GM23338 (cell line): ENCODE measurements around the gene PAXX. TPM values are rescaled to one million over a fixed set of nuclear protein-coding genes. Genes with fewer than 3 reads are reported as not detected.

Source experiments
- ATAC-seq: fragments of 200-7000 bp; cut with Tn5 transposase; 3 replicates; pipeline ENCODE4 v1.9.1; 2020
- DNase-seq: peaks from one replicate; pipeline ENCODE4 v3.0.0-alpha.2; 2015; ENCODE audit warnings: low spot score
- H2AFZ ChIP-seq: fragments of 200-600 bp; sonication (generic); 2 replicates; pipeline ENCODE4 v1.8.0; 2016; ENCODE audit warnings: antibody characterized with exemption, mild to moderate bottlenecking, moderate library complexity
- H3F3A ChIP-seq: fragments of 200-600 bp; sonication (generic); replicated peaks from 2 replicates; pipeline ENCODE4 v1.8.0; 2017; ENCODE audit warnings: antibody characterized with exemption, mixed run types, low read depth
- H3K27ac ChIP-seq: fragments of 200-600 bp; sonication (generic); 2 replicates; pipeline ENCODE4 v1.6.1; 2016; ENCODE audit warnings: low read depth
- H3K27me3 ChIP-seq: fragments of 200-600 bp; sonication (generic); 2 replicates; pipeline ENCODE4 v1.8.0; 2016; ENCODE audit warnings: mild to moderate bottlenecking, mixed run types, moderate library complexity; ENCODE audit not compliant: insufficient read depth
- H3K36me3 ChIP-seq: fragments of 200-600 bp; sonication (generic); 2 replicates; pipeline ENCODE4 v1.8.0; 2016; ENCODE audit warnings: mild to moderate bottlenecking; ENCODE audit not compliant: insufficient read depth
- H3K4me1 ChIP-seq: fragments of 200-600 bp; sonication (generic); 2 replicates; pipeline ENCODE4 v1.8.0; 2016; ENCODE audit warnings: mild to moderate bottlenecking, moderate library complexity; ENCODE audit not compliant: insufficient read depth
- H3K4me2 ChIP-seq: fragments of 200-600 bp; sonication (generic); 2 replicates; pipeline ENCODE4 v1.7.1; 2017; ENCODE audit warnings: mixed run types
- H3K4me3 ChIP-seq: fragments of 200-600 bp; sonication (generic); 2 replicates; pipeline ENCODE4 v1.6.1; 2016; ENCODE audit warnings: mixed run types
- H3K79me2 ChIP-seq: fragments of 200-600 bp; sonication (generic); replicated peaks from 2 replicates; pipeline ENCODE4 v1.8.0; 2017; ENCODE audit warnings: mild to moderate bottlenecking; ENCODE audit not compliant: insufficient read depth
- H3K9me2 ChIP-seq: fragments of 200-600 bp; sonication (generic); 2 replicates; pipeline ENCODE4 v1.8.0; 2017; ENCODE audit not compliant: insufficient read depth
- H4K20me1 ChIP-seq: fragments of 200-600 bp; sonication (generic); replicated peaks from 2 replicates; pipeline ENCODE4 v1.8.0; 2017; ENCODE audit warnings: mild to moderate bottlenecking; ENCODE audit not compliant: insufficient read depth
- H3K27ac Mint-ChIP-seq: 2 replicates; pipeline ENCODE4 v1.8.0; 2020; ENCODE audit warnings: inconsistent platforms, mild to moderate bottlenecking, moderate library complexity, mixed read lengths
- H3K27me3 Mint-ChIP-seq: 3 replicates; pipeline ENCODE4 v1.8.0; 2022; ENCODE audit warnings: low read depth, mild to moderate bottlenecking, moderate library complexity, mixed read lengths, inconsistent platforms; ENCODE audit not compliant: insufficient read depth, poor library complexity
- H3K36me3 Mint-ChIP-seq: 3 replicates; pipeline ENCODE4 v1.8.0; 2021; ENCODE audit warnings: low read depth, mild to moderate bottlenecking, inconsistent platforms, moderate library complexity, mixed read lengths
- H3K4me1 Mint-ChIP-seq: 3 replicates; pipeline ENCODE4 v1.8.0; 2020; ENCODE audit warnings: mild to moderate bottlenecking, inconsistent platforms, mixed read lengths
- H3K4me3 Mint-ChIP-seq: 3 replicates; pipeline ENCODE4 v1.8.0; 2021; ENCODE audit warnings: moderate library complexity, mild to moderate bottlenecking, inconsistent platforms, mixed read lengths
- H3K9me3 Mint-ChIP-seq: 3 replicates; pipeline ENCODE4 v1.8.0; 2020; ENCODE audit warnings: moderate library complexity, mild to moderate bottlenecking, inconsistent platforms, mixed read lengths
- CTCF ChIP-seq, 2 experiments: fragments of 200-600 bp in 1 of 2; sonication (generic) in 1 of 2; conservative IDR thresholded peaks; 2 replicates each; pipeline versions ENCODE4 v1.5.1 to v1.6.1; 2016 to 2017; ENCODE audit warnings: antibody characterized with exemption in 2 of 2, low read depth in 2 of 2, mild to moderate bottlenecking in 2 of 2, moderate library complexity in 1 of 2
- ETS1 ChIP-seq: IDR thresholded peaks from 2 replicates; pipeline ENCODE4 v1.6.1; 2016; ENCODE audit warnings: antibody characterized with exemption
- EZH2phosphoT487 ChIP-seq: fragments of 200-600 bp; sonication (generic); IDR thresholded peaks from one replicate; pipeline ENCODE4 v1.8.1; 2018; ENCODE audit warnings: antibody characterized with exemption; ENCODE audit not compliant: unreplicated experiment
- JUNB ChIP-seq: IDR thresholded peaks from one replicate; pipeline ENCODE4 v1.6.1; 2016; ENCODE audit warnings: antibody characterized with exemption; ENCODE audit not compliant: unreplicated experiment
- POLR2AphosphoS5 ChIP-seq: IDR thresholded peaks from 2 replicates; pipeline ENCODE4 v1.6.1; 2016; ENCODE audit warnings: antibody characterized with exemption, low read depth
- REST ChIP-seq: IDR thresholded peaks from one replicate; pipeline ENCODE4 v1.6.1; 2018; ENCODE audit warnings: antibody characterized with exemption; ENCODE audit not compliant: unreplicated experiment
- ZNF331 ChIP-seq: fragments of 250-450 bp; sonication (Bioruptor Pico); IDR thresholded peaks from 2 replicates; pipeline ENCODE4 v1.5.0; 2020; ENCODE audit warnings: low read depth, mild to moderate bottlenecking, moderate library complexity
- polyA plus RNA-seq: library from polyadenylated mRNA; unstranded; fragments of >200 nt; fragmentation: Nextera tagmentation; extraction: Ambion mirVana; gene quantifications from 2 replicates; pipeline ENCODE4 v1.2.1, GENCODE V29; 2016
- total RNA-seq: library from RNA; depleted of rRNA; stranded (reverse); fragments of >200 nt; shearing (Covaris generic); gene quantifications from 2 replicates; pipeline ENCODE4 v1.2.3, GENCODE V29; 2014

The PAXX gene
- total and polyA plus RNA-seq, 2 experiments from 2014 or later, result 71.5 to 86.0 TPM

GRCh38 chr9:137015540-137015930, 23.3 kb downstream of the PAXX start (continued):
- TF ChIP-seq CTCF (conservative IDR thresholded peaks at IDR 0.05; ENCODE audit: low read depth in 2 of 2), result no peak
- TF ChIP-seq REST, result no peak
- no peak for TF ChIP-seq EZH2phosphoT487

GRCh38 chr9:137015976-137016375, 23.8 kb downstream of the PAXX start:
- H2AFZ ChIP-seq, result no peak overlapping the region
- Mint-ChIP-seq H3K4me1 (no peaks in the 10 kb centered on the region), H3K4me3 (no peak overlapping the region), H3K27ac (no peak overlapping the region), H3K36me3 (peaks cover 2% of the 10 kb centered on the region; the same call in 1 of the 3 replicates), H3K27me3 (peaks cover 4% of the 10 kb centered on the region), H3K9me3 (no peaks in the 10 kb centered on the region)
- no peak overlapping the region for H3K4me3 ChIP-seq
- H3K79me2 ChIP-seq, result no peaks in the 10 kb centered on the region
- no peaks in the 10 kb centered on the region for H3K9me2 ChIP-seq
- DNase-seq (no peak), ATAC-seq (no peak)
- no peaks in the 10 kb centered on the region for H4K20me1 ChIP-seq
- no peaks in the 10 kb centered on the region for H3K36me3 ChIP-seq
- no peaks in the 10 kb centered on the region for H3F3A ChIP-seq
- no peak overlapping the region for H3K4me2 ChIP-seq
- H3K27ac ChIP-seq, result no peak overlapping the region
- no peaks in the 10 kb centered on the region for H3K27me3 ChIP-seq
- no peaks in the 10 kb centered on the region for H3K4me1 ChIP-seq
- TF ChIP-seq REST, result no peak
- TF ChIP-seq ZNF331 (CRISPR knock-in tag), result no peak
- TF ChIP-seq POLR2AphosphoS5, result no peak
- no peak for TF ChIP-seq JUNB
- TF ChIP-seq ETS1, result no peak
- no peak for TF ChIP-seq CTCF (conservative IDR thresholded peaks at IDR 0.05; ENCODE audit: low read depth in 2 of 2)
